HG03457 (cell line): ENCODE results near the gene GRPEL2.
"Not testable (repeated sequence)": the region's sequence is repeated elsewhere in the genome, so short reads cannot be mapped to it uniquely, and the experiment has no call there.

Experiments
- ATAC-seq: cut with Tn5 transposase; IDR thresholded peaks from one replicate; pipeline ENCODE4 v1.9.1; 2021; ENCODE audit warnings: moderate number of reproducible peaks; ENCODE audit not compliant: unreplicated experiment

Gene GRPEL2

GRCh38 chr5:149374801-149375200 is 29.5 kb downstream of the GRPEL2 start:
- ATAC-seq: no peak

GRCh38 chr5:149375434-149375833 is 30.1 kb downstream of the GRPEL2 start:
- no peak for ATAC-seq

- ATAC-seq: no peak
Measured at GRCh38 chr5:149376104-149376503, 30.8 kb downstream of the GRPEL2 start.

GRCh38 chr5:149376711-149377447 is 31.6 kb downstream of the GRPEL2 start:
- ATAC-seq: no peak

GRCh38 chr5:149378241-149378820 is 33.0 kb downstream of the GRPEL2 start:
- no peak for ATAC-seq

- ATAC-seq: no peak
Measured at GRCh38 chr5:149379177-149379761, 34.0 kb downstream of the GRPEL2 start, which contains the start of gene IL17B. Gene IL17B, minus strand, starts transcription at chr5:149379292. Its CDS starts 67 bp downstream, at chr5:149379225.

- no peak for ATAC-seq
Measured at GRCh38 chr5:149379818-149380374, 34.6 kb downstream of the GRPEL2 start.

GRCh38 chr5:149380466-149381121 is 35.3 kb downstream of the GRPEL2 start:
- no peak for ATAC-seq

- no peak for ATAC-seq
Measured at GRCh38 chr5:149381261-149381985, 36.1 kb downstream of the GRPEL2 start.

- no peak for ATAC-seq
Measured at GRCh38 chr5:149381986-149382338, 36.7 kb downstream of the GRPEL2 start.

- no peak for ATAC-seq
Measured at GRCh38 chr5:149382517-149383220, 37.4 kb downstream of the GRPEL2 start.

- ATAC-seq: no peak
Measured at GRCh38 chr5:149383399-149383798, 38.1 kb downstream of the GRPEL2 start.

GRCh38 chr5:149386166-149386565 is 40.9 kb downstream of the GRPEL2 start:
- ATAC-seq: no peak

- no peak for ATAC-seq
Measured at GRCh38 chr5:149387081-149387631, 41.9 kb downstream of the GRPEL2 start.

- ATAC-seq: no peak
Measured at GRCh38 chr5:149387982-149388381, 42.7 kb downstream of the GRPEL2 start.

- no peak for ATAC-seq
Measured at GRCh38 chr5:149388498-149389190, 43.3 kb downstream of the GRPEL2 start.

GRCh38 chr5:149389552-149390495 is 44.5 kb downstream of the GRPEL2 start:
- no peak for ATAC-seq

GRCh38 chr5:149391076-149391475 is 45.8 kb downstream of the GRPEL2 start:
- ATAC-seq: not testable (repeated sequence)
